ENCODE data around the gene MRPL3.

DNA sequence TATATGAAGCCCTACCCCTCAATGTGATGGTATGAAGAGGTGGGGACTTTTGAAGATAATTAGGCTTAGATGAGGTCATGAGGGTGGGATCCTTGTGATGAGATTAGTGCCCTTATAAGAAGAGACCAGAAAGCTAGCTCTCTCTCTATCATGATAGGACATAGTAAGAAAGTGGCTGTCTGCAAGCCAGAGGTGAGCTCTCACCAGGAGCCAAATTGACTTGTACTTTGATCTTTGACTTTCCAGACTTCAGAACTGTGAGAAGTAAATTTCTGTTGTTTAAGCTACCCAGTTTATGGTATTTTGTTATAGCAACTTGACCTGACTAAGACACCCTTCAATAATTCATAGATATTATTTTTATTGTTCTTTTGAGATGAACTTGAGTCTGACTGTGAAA is 29.9 kb upstream of the MRPL3 start:
- TF ChIP-seq, protein P1, sequence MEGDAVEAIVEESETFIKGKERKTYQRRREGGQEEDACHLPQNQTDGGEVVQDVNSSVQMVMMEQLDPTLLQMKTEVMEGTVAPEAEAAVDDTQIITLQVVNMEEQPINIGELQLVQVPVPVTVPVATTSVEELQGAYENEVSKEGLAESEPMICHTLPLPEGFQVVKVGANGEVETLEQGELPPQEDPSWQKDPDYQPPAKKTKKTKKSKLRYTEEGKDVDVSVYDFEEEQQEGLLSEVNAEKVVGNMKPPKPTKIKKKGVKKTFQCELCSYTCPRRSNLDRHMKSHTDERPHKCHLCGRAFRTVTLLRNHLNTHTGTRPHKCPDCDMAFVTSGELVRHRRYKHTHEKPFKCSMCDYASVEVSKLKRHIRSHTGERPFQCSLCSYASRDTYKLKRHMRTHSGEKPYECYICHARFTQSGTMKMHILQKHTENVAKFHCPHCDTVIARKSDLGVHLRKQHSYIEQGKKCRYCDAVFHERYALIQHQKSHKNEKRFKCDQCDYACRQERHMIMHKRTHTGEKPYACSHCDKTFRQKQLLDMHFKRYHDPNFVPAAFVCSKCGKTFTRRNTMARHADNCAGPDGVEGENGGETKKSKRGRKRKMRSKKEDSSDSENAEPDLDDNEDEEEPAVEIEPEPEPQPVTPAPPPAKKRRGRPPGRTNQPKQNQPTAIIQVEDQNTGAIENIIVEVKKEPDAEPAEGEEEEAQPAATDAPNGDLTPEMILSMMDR (IDR thresholded peaks at IDR 0.05), result no peak
- no peak for TF ChIP-seq POLR2A (IDR thresholded peaks at IDR 0.05)

Data from heart left ventricle (tissue), 13 donors.